IPS-15b (cell line): ENCODE data around the gene ACTR1A.
"Not testable (repeated sequence)": the region's sequence is repeated elsewhere in the genome, so short reads cannot be mapped to it uniquely, and the experiment has no call there.

Experiments used
- H3K27me3 ChIP-seq: one replicate; pipeline ENCODE4 v1.6.1; 2013; ENCODE audit warnings: low read length; ENCODE audit not compliant: control insufficient read depth, insufficient read depth
- H3K36me3 ChIP-seq: one replicate; pipeline ENCODE4 v1.6.1; 2013; ENCODE audit warnings: low read length; ENCODE audit not compliant: control insufficient read depth, insufficient read depth
- H3K4me1 ChIP-seq: one replicate; pipeline ENCODE4 v1.6.1; 2013; ENCODE audit warnings: mild to moderate bottlenecking, low read length; ENCODE audit not compliant: control insufficient read depth, insufficient read depth
- H3K4me3 ChIP-seq: one replicate; pipeline ENCODE4 v1.5.1; 2013; ENCODE audit warnings: low read depth, low read length
- H3K9ac ChIP-seq: one replicate; pipeline ENCODE4 v1.6.1; 2013; ENCODE audit warnings: low read depth, mild to moderate bottlenecking, low read length
- H3K9me3 ChIP-seq: one replicate; pipeline ENCODE4 v1.6.1; 2013; ENCODE audit warnings: mild to moderate bottlenecking, low read length; ENCODE audit not compliant: control insufficient read depth, insufficient read depth

Gene ACTR1A

DNA sequence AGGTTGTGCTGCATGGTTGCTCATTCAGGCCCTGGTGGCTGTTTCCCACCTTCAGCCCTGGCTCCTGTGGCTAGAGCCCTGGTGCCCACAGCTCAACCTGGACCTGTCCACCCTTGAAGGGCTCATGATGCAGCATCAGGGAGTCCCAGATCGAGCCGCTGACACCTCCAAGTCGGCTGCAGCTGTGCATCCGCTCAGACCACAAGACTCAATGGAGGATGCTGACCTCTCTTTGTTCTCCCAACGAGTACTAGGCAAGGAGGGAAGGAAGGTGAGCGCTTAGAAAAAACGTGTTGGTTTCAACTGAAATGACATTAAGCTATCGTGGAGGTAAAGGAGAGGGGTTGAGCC is 41.7 kb downstream of the ACTR1A start:
- Histone ChIP-seq H3K9me3 (no peaks in the 10 kb centered on the region), H3K36me3 (no peaks in the 10 kb centered on the region), H3K4me3 (peak overlapping the region; percentile 37), H3K27me3 (no peaks in the 10 kb centered on the region), H3K4me1 (peaks cover 20% of the 10 kb centered on the region), H3K9ac (peak overlapping the region; percentile 30)

DNA sequence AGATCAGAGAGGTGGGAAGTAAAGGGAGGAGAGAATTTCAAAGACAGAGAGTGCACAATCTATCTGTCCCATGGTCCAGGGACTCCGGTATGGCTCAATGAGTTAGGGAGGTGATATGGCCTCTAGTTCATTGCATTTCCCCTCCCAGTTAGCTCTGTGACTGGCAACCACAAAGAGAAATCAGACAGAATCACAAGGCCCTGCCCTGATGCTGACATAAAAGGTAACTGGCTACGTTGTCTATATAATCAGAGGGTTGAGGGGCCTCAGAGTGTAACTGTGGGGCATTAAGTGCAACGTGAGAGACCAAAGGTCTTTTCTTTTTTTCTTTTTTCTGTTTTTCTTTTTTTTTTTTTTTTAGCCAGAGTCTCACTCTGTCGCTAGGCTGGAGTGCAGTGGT is 43.9 kb downstream of the ACTR1A start:
- H3K9me3 ChIP-seq: no peaks in the 10 kb centered on the region
- H3K36me3 ChIP-seq: no peaks in the 10 kb centered on the region
- peaks cover 33% of the 10 kb centered on the region for H3K4me1 ChIP-seq
- H3K27me3 ChIP-seq: no peaks in the 10 kb centered on the region
- no peak overlapping the region for H3K9ac ChIP-seq
- no peak overlapping the region for H3K4me3 ChIP-seq

DNA sequence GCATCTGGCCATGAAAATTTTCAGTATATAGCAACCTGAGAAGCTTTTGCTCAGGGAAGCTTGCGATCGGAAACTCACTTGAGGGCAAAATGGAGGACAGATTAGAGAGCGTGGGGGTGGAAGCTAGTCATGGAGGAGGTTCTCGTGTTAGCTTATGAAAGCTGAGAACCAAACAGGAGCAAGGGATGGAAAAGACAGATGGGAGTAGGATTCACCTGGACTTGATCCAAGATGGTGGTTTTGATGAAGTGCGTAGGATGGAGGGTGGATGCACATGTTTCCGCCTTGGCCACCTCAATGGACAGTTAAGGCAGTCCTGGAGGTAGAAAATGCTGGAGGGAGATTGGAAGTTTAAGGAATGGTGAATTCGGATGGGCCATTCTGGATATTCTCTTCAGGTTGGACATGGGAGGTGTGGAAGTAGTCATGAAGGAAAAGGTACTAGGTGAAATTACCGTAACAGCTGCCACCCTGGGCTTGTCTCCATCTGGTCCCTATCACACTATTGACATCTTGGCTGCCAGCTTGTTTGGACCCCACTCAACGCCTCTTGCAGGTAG is 44.8 kb downstream of the ACTR1A start:
- Histone ChIP-seq H3K4me1 (peaks cover 42% of the 10 kb centered on the region), H3K4me3 (no peak overlapping the region), H3K27me3 (no peaks in the 10 kb centered on the region), H3K36me3 (peaks cover 3% of the 10 kb centered on the region), H3K9me3 (no peaks in the 10 kb centered on the region), H3K9ac (no peak overlapping the region)

DNA sequence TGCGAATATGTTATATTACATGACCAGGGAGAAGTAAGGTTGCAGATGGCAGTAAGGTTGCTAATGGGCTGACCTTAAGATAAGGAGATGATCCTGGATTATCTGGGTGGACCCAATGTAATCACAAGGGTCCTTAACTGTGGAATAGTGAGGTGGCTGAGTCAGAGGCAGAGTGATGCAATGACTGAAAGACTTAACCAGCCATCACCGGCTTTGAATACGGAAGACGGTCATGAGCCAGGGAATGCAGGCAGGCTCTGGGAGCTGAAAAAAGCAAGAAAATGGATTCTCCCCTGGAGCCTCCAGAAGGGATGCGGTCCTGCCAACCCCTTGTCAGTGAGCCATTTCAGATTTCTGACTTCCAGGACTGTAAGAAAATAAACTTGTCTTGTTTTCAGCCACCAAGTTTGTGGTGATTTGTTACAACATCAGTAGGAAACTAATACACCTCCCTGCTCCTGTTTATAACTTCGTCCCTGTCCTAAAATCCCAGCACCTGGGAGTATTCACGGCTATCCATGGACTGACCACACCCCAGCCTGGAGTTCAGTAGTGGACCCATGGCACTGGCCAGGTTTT is 46.5 kb downstream of the ACTR1A start:
- Histone ChIP-seq H3K27me3 (no peaks in the 10 kb centered on the region), H3K9me3 (no peaks in the 10 kb centered on the region), H3K36me3 (peaks cover 11% of the 10 kb centered on the region), H3K4me1 (peaks cover 38% of the 10 kb centered on the region), H3K9ac (no peak overlapping the region), H3K4me3 (no peak overlapping the region)

DNA sequence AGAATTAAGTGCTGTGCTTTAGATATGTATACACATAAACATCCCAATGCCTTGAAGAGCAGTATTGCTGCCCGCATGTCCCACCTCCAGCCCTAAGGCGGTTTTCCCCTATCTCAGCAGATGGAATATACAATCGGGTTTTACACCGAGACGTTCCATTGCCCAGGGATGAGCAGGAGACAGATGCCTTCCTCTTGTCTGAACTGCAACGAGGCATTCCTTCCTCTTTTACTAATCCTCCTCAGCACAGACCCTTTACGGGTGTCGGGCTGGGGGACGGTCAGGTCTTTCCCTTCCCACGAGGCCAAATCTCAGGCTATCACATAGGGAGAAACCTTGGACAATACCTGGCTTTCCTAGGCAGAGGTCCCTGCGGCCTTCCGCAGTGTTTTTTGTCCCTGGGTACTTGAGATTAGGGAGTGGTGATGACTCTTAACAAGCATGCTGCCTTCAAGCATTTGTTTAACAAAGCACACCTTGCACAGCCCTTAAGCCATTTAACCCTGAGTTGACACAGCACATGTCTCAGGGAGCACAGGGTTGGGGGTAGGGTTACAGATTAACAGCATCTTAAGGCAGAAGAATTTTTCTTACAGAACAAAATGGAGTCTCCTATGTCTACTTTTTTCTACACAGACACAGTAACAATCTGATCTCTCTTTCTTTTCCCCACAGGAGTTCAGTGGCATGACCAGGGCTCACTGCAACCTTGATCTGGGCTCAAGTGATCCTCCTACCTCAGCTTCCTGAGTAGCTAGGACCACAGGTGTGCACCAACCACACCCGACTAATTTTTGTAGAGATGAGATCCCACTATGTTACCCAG is 47.6 kb downstream of the ACTR1A start:
- H3K9me3 ChIP-seq, H3K4me3 ChIP-seq, H3K27me3 ChIP-seq: not testable (repeated sequence)
- Histone ChIP-seq H3K9ac (peak overlapping the region; percentile 70), H3K36me3 (peaks cover 11% of the 10 kb centered on the region), H3K4me1 (peaks cover 35% of the 10 kb centered on the region)

DNA sequence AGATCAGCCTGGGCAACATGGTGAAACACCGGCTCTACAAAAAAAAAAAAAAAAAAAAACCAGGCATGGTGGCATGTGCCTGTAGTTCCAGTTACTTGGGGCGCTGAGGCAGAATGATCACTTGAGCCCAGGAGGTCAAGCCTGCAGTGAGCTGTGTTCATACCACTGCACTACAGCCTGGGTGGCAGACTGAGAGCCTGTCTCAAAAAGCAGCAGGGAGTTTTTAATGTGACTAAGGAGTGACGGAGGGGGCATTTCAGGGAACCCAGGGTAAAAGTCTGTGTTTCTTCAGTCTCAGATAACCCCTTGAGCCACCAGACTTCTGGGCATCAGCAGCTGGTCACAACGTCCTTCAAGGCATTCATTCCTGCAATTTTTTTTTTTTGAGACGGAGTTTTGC is 49.0 kb downstream of the ACTR1A start:
- Histone ChIP-seq H3K9ac (peak overlapping the region; percentile 70), H3K9me3 (no peaks in the 10 kb centered on the region), H3K4me1 (peaks cover 34% of the 10 kb centered on the region), H3K36me3 (peaks cover 11% of the 10 kb centered on the region), H3K4me3 (peak overlapping the region; percentile 4), H3K27me3 (no peaks in the 10 kb centered on the region)

DNA sequence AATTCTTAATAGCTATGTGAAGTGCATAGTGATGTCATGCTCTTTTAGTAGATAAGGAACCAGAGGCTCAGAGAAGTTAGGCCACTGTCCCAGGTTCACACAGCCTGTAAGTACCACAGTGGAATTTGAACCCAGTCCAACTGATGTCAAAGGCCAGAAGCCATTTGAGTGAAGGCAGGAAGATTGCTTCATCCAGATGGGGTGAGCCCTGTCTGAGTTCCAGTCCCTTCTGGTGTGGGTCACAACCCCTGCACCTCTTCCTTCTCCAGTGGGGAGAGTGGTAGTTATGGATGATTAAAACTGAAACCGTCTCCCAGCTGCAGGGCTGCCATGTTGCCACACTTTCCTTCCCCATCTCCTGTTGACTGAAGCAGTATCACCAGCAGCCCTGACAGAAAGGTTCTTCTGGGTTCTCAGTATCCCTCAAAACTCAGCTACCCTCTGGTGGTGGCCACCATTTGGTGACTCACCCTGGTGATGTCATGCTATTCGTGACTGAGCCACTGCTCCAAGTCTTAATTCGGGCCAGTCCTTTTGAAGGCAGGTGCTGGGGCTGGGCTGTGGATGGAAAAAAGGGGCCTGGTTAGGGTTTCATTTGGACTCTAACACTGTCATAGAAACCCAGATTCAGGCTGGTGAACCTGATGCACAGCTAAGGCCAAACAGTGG is 49.7 kb downstream of the ACTR1A start:
- no peak overlapping the region for H3K9ac ChIP-seq
- peaks cover 34% of the 10 kb centered on the region for H3K4me1 ChIP-seq
- peaks cover 11% of the 10 kb centered on the region for H3K36me3 ChIP-seq
- no peaks in the 10 kb centered on the region for H3K27me3 ChIP-seq
- no peak overlapping the region for H3K4me3 ChIP-seq
- no peaks in the 10 kb centered on the region for H3K9me3 ChIP-seq

DNA sequence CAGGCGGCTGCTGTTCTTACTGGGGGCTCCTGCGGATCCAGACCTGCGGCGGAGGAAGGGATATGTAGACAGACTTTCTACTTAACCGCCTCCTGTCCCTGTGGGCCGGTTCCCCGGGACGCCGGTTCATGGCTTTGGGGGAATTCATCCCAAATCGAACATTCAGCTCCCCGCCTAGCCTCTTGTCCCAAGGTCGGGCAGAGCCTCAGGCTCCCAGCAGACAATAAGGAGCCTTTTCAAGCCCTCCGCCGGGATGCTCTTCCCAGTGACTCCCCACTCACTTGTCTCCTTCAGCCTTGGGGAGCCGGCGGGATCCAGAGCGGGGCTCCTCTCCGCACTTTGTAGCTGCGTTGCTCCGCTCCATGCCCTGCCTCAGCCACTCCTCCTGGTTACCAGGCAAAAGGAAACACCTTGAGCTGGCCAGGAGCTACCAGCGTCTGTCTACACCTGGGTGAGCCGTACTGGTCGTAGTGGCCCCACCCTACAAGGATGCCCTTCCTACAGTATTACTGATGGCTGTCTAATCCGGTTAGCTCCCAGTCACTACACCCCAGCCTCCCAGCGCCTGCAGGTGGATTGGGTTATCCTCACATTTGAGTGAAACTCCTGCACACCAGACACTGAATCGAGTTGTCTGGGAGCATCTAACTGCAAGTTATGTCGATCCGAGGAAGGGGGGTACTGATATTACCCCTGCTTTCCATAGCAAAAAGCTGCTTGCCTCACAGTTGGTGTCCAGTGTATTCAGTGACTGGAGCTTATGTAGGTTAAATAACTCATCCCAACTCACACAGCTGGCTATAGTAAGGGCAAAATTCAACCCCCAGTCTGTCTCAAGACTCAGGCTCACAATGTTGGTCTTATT is 51.2 kb downstream of the ACTR1A start, which contains the start of gene C10orf95:
TSS of gene C10orf95 (minus strand) at position 439 of the 865 bp plus-strand sequence. CDS start 450 bp downstream, outside the sequence.
- Histone ChIP-seq H3K4me3 (peak within 1 kb of the TSS; percentile 81), H3K36me3 (peaks cover 11% of the 10 kb centered on the region), H3K27me3 (no peaks in the 10 kb centered on the region), H3K9ac (peak within 1 kb of the TSS; percentile 54), H3K9me3 (no peaks in the 10 kb centered on the region), H3K4me1 (peaks cover 33% of the 10 kb centered on the region)

DNA sequence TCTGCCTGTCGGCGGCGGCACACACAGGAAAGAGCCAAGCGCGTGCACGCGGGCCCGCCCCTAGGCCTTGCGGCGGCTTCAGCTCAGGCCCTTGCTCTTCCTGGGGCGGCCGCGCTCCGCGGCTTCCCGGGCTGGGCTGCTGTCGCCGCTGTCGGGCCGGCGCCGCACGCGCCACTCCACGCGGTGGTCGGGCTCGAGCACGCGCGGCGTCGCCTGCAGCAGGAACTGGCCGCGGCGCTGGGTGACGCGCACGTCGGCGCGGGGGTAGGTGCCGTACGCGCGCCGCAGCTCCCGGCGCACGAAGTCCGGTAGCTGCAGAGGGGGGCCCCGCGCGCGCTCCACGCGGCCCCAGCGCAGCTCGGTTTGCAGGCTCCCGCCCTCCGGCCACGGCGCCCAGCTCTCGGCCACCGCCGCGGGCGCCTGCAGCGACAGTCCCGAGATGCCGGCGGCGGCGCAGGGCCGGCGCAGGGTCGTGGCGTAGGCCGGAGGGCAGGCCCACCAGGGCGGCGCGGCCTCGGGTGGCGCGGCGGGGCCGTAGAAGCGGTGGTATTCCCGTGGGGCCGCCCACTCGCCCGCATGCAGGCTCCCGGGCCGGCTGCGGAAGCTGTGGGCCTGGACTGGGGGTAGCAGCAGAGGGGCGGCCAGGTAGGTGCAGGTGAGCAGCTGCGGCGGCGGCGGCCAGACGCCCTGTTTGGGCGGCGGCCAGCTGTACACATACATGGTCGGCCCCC is 52.0 kb downstream of the ACTR1A start:
- Histone ChIP-seq H3K9me3 (no peaks in the 10 kb centered on the region), H3K9ac (peak overlapping the region; percentile 62), H3K27me3 (no peaks in the 10 kb centered on the region), H3K4me1 (peaks cover 26% of the 10 kb centered on the region), H3K4me3 (peak overlapping the region; percentile 81), H3K36me3 (peaks cover 11% of the 10 kb centered on the region)

DNA sequence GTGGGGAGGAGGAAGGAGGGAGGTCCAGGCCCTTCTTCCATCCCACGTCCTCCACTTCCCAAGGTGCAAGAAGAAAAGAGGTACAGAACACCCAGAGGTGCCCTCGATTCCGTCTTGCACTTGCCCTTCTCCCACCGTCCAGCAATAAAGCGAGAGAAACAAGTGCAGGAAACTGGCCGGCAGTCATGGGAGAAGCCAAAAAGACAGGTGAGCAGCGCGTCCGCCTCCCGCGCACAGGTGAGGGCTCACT is 52.5 kb downstream of the ACTR1A start:
- H3K9ac ChIP-seq: peak overlapping the region; percentile 62
- H3K9me3 ChIP-seq: no peaks in the 10 kb centered on the region
- H3K4me3 ChIP-seq: peak overlapping the region; percentile 81
- H3K27me3 ChIP-seq: no peaks in the 10 kb centered on the region
- peaks cover 22% of the 10 kb centered on the region for H3K4me1 ChIP-seq
- peaks cover 11% of the 10 kb centered on the region for H3K36me3 ChIP-seq
